ENCODE data around the gene COMMD6. TPM values are rescaled to one million over a fixed set of nuclear protein-coding genes. Genes with fewer than 3 reads are reported as not detected.

COMMD6 gene
- total and polyA plus RNA-seq, 9 donors, result 175 to 282 (median 217) TPM

GRCh38 chr13:75486146-75487062, 51.2 kb downstream of the COMMD6 start:
- DNase-seq, result no peak
- no peaks in the 10 kb centered on the region for H3K4me1 ChIP-seq (ENCODE audit: control insufficient read depth, insufficient read depth, low read length)
- no peaks in the 10 kb centered on the region for H3K27me3 ChIP-seq (ENCODE audit: control insufficient read depth, insufficient read depth, low read length)
- no peak overlapping the region for H3K4me3 ChIP-seq (ENCODE audit: low read length)
- no peak overlapping the region for H3K27ac ChIP-seq (ENCODE audit: low read length)
- no peaks in the 10 kb centered on the region for H3K9me3 ChIP-seq (replicated peaks; ENCODE audit: control insufficient read depth, low read depth, low read length)
- WGBS (ENCODE audit: insufficient coverage), result 60% methylated on average over 2 of the region's 5 CpGs
- H3K36me3 ChIP-seq (ENCODE audit: control insufficient read depth, insufficient read depth, low read length), result no peaks in the 10 kb centered on the region

- no peaks in the 10 kb centered on the region for H3K9me3 ChIP-seq (replicated peaks; ENCODE audit: control insufficient read depth, low read depth, low read length)
- no peaks in the 10 kb centered on the region for H3K4me1 ChIP-seq (ENCODE audit: control insufficient read depth, insufficient read depth, low read length)
- H3K27ac ChIP-seq (ENCODE audit: low read length), result no peak overlapping the region
- H3K36me3 ChIP-seq (ENCODE audit: control insufficient read depth, insufficient read depth, low read length), result no peaks in the 10 kb centered on the region
- WGBS (ENCODE audit: insufficient coverage), result no CpG with 5 or more reads among the region's 1 CpG
- DNase-seq, result no peak
- no peaks in the 10 kb centered on the region for H3K27me3 ChIP-seq (ENCODE audit: control insufficient read depth, insufficient read depth, low read length)
- H3K4me3 ChIP-seq (ENCODE audit: low read length), result no peak overlapping the region
Measured at GRCh38 chr13:75485286-75486062, 52.2 kb downstream of the COMMD6 start.

- no peak for DNase-seq
- Histone ChIP-seq H3K4me1 (ENCODE audit: control insufficient read depth, insufficient read depth, low read length) (peaks cover 7% of the 10 kb centered on the region), H3K27me3 (ENCODE audit: control insufficient read depth, insufficient read depth, low read length) (no peaks in the 10 kb centered on the region), H3K9me3 (replicated peaks; ENCODE audit: control insufficient read depth, low read depth, low read length) (no peaks in the 10 kb centered on the region), H3K4me3 (ENCODE audit: low read length) (peak overlapping the region; percentile 86), H3K36me3 (ENCODE audit: control insufficient read depth, insufficient read depth, low read length) (no peaks in the 10 kb centered on the region), H3K27ac (ENCODE audit: low read length) (peak overlapping the region; percentile 91)
- no CpG with 5 or more reads among the region's 1 CpG for WGBS (ENCODE audit: insufficient coverage)
Measured at GRCh38 chr13:75482820-75483079, 54.9 kb downstream of the COMMD6 start.

GRCh38 chr13:75482070-75482819, 55.4 kb downstream of the COMMD6 start, which contains the start of gene TBC1D4:
TSS of gene TBC1D4 (minus strand) at chr13:75482169. CDS start at chr13:75481767, 402 bp downstream.
- no peaks in the 10 kb centered on the region for H3K9me3 ChIP-seq (replicated peaks; ENCODE audit: control insufficient read depth, low read depth, low read length)
- DNase-seq, result peak; percentile 97
- WGBS (ENCODE audit: insufficient coverage), result 0% methylated on average over 32 of the region's 58 CpGs
- H3K4me1 ChIP-seq (ENCODE audit: control insufficient read depth, insufficient read depth, low read length), result peaks cover 7% of the 10 kb centered on the region
- H3K27me3 ChIP-seq (ENCODE audit: control insufficient read depth, insufficient read depth, low read length), result no peaks in the 10 kb centered on the region
- H3K36me3 ChIP-seq (ENCODE audit: control insufficient read depth, insufficient read depth, low read length), result no peaks in the 10 kb centered on the region
- peak within 1 kb of the TSS; percentile 86 for H3K4me3 ChIP-seq (ENCODE audit: low read length)
- H3K27ac ChIP-seq (ENCODE audit: low read length), result peak within 1 kb of the TSS; percentile 91

- Histone ChIP-seq H3K4me1 (ENCODE audit: control insufficient read depth, insufficient read depth, low read length) (peaks cover 7% of the 10 kb centered on the region), H3K9me3 (replicated peaks; ENCODE audit: control insufficient read depth, low read depth, low read length) (no peaks in the 10 kb centered on the region), H3K27ac (ENCODE audit: low read length) (peak overlapping the region; percentile 91), H3K4me3 (ENCODE audit: low read length) (peak overlapping the region; percentile 86), H3K36me3 (ENCODE audit: control insufficient read depth, insufficient read depth, low read length) (no peaks in the 10 kb centered on the region), H3K27me3 (ENCODE audit: control insufficient read depth, insufficient read depth, low read length) (no peaks in the 10 kb centered on the region)
- under 1% methylated on average over 97 of the region's 100 CpGs for WGBS (ENCODE audit: insufficient coverage)
- DNase-seq, result peak; percentile 58
Measured at GRCh38 chr13:75481176-75482069, 56.2 kb downstream of the COMMD6 start.

- DNase-seq, result peak; percentile 83
- Histone ChIP-seq H3K9me3 (replicated peaks; ENCODE audit: control insufficient read depth, low read depth, low read length) (no peaks in the 10 kb centered on the region), H3K4me3 (ENCODE audit: low read length) (peak overlapping the region; percentile 86), H3K4me1 (ENCODE audit: control insufficient read depth, insufficient read depth, low read length) (peaks cover 7% of the 10 kb centered on the region), H3K27ac (ENCODE audit: low read length) (peak overlapping the region; percentile 91), H3K36me3 (ENCODE audit: control insufficient read depth, insufficient read depth, low read length) (no peaks in the 10 kb centered on the region), H3K27me3 (ENCODE audit: control insufficient read depth, insufficient read depth, low read length) (no peaks in the 10 kb centered on the region)
- WGBS (ENCODE audit: insufficient coverage), result 0% methylated on average over 48 of the region's 48 CpGs
Measured at GRCh38 chr13:75480671-75481175, 56.9 kb downstream of the COMMD6 start.

GRCh38 chr13:75479102-75479740, 58.4 kb downstream of the COMMD6 start:
- Histone ChIP-seq H3K36me3 (ENCODE audit: control insufficient read depth, insufficient read depth, low read length) (no peaks in the 10 kb centered on the region), H3K4me1 (ENCODE audit: control insufficient read depth, insufficient read depth, low read length) (peaks cover 7% of the 10 kb centered on the region), H3K9me3 (replicated peaks; ENCODE audit: control insufficient read depth, low read depth, low read length) (no peaks in the 10 kb centered on the region), H3K27me3 (ENCODE audit: control insufficient read depth, insufficient read depth, low read length) (no peaks in the 10 kb centered on the region), H3K4me3 (ENCODE audit: low read length) (peak overlapping the region; percentile 86), H3K27ac (ENCODE audit: low read length) (peak overlapping the region; percentile 64)
- no CpG with 5 or more reads among the region's 5 CpGs for WGBS (ENCODE audit: insufficient coverage)
- peak; percentile 74 for DNase-seq

- 14% methylated on average over 1 of the region's 4 CpGs for WGBS (ENCODE audit: insufficient coverage)
- H3K27ac ChIP-seq (ENCODE audit: low read length), result no peak overlapping the region
- no peak for DNase-seq
- no peaks in the 10 kb centered on the region for H3K36me3 ChIP-seq (ENCODE audit: control insufficient read depth, insufficient read depth, low read length)
- no peak overlapping the region for H3K4me3 ChIP-seq (ENCODE audit: low read length)
- H3K4me1 ChIP-seq (ENCODE audit: control insufficient read depth, insufficient read depth, low read length), result peaks cover 7% of the 10 kb centered on the region
- no peaks in the 10 kb centered on the region for H3K9me3 ChIP-seq (replicated peaks; ENCODE audit: control insufficient read depth, low read depth, low read length)
- H3K27me3 ChIP-seq (ENCODE audit: control insufficient read depth, insufficient read depth, low read length), result no peaks in the 10 kb centered on the region
Measured at GRCh38 chr13:75478659-75479058, 59.0 kb downstream of the COMMD6 start.

Measured in muscle of leg (tissue), 11 donors.